NB4 (cell line): Measurements from ENCODE around the gene ZFP36L1.

Source experiments
- DNase-seq: peaks from one replicate; pipeline ENCODE4 v3.0.0; 2010; ENCODE audit warnings: low read depth
- H3K4me3 ChIP-seq: one replicate; pipeline ENCODE4 v1.5.1; 2011; ENCODE audit warnings: mild to moderate bottlenecking, low read depth, low read length, moderate library complexity
- CTCF ChIP-seq: IDR thresholded peaks from one replicate; pipeline ENCODE4 v1.5.1; 2012; ENCODE audit warnings: low read depth, low read length
- MAX ChIP-seq: IDR thresholded peaks from 2 replicates; pipeline ENCODE4 v1.6.1; 2011; ENCODE audit warnings: low read depth, low read length
- MYC ChIP-seq: IDR thresholded peaks from 2 replicates; pipeline ENCODE4 v1.6.1; 2011; ENCODE audit warnings: low read depth, low read length
- POLR2A ChIP-seq: IDR thresholded peaks from 2 replicates; pipeline ENCODE4 v1.6.1; 2011; ENCODE audit warnings: mild to moderate bottlenecking; ENCODE audit not compliant: insufficient read length; ENCODE audit errors: extremely low read depth

ZFP36L1 gene

GRCh38 chr14:68834816-68835215 is 41.9 kb upstream of the ZFP36L1 start:
- H3K4me3 ChIP-seq = no peak overlapping the region
- no peak for DNase-seq
- TF ChIP-seq CTCF (no peak), POLR2A (no peak)

- no peak for TF ChIP-seq MYC
- no peak for TF ChIP-seq CTCF
- no peak for TF ChIP-seq MAX
- no peak for TF ChIP-seq POLR2A
- no peak overlapping the region for H3K4me3 ChIP-seq
- DNase-seq = no peak
Observed at GRCh38 chr14:68828698-68829097, 35.8 kb upstream of the ZFP36L1 start.

GRCh38 chr14:68825729-68826128 is 32.9 kb upstream of the ZFP36L1 start:
- no peak overlapping the region for H3K4me3 ChIP-seq
- no peak for DNase-seq
- TF ChIP-seq MYC (no peak), MAX (no peak), CTCF (no peak), POLR2A (no peak)

- no peak overlapping the region for H3K4me3 ChIP-seq
- DNase-seq = peak; percentile 57
- TF ChIP-seq POLR2A = no peak
- peak; percentile 42; the same call in 1 of the 2 replicates for TF ChIP-seq MAX
- peak; percentile 85 for TF ChIP-seq CTCF
- no peak; the same call in 1 of the 2 replicates for TF ChIP-seq MYC
Observed at GRCh38 chr14:68824517-68825347, 31.9 kb upstream of the ZFP36L1 start.

- no peak for TF ChIP-seq POLR2A
- no peak for TF ChIP-seq CTCF
- TF ChIP-seq MAX = no peak
- no peak for TF ChIP-seq MYC
- no peak for DNase-seq
- H3K4me3 ChIP-seq = no peak overlapping the region
Observed at GRCh38 chr14:68824207-68824516, 31.3 kb upstream of the ZFP36L1 start.
